ENCODE data around the gene VASN. TPM values are rescaled to one million over a fixed set of nuclear protein-coding genes. Genes with fewer than 3 reads are reported as not detected.

VASN gene
- total RNA-seq, 1 donor from 2014 or later = 4.0 TPM

DNA sequence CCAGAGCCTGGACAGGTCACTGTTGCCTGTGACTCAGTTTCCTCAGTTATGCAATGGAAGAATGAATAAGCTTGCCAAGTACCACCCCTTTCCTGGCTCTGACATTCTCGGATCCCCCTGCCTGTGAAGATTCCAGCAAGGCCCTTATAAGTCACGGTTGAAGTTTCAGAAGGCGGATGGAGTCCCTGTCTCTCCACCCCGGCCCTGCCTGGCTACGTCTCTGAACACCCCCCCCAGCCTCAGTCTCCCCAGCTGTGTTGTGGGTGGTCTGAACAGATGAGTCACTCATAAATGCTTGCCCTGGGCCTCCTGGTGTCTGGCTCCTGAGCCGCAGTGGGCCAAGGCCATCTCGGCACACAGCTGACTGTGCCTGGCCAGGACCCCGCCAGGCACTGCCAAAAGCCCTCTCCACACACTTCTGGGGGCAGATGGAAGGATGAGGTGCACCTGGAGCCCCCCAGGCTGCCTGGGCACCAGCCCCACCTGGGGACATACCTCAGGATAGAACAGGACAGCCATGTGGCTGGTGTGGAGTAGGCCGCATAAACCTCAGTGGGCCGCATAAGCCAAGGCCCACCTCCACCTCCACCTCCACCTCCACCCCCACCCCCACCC, 15.4 kb downstream of the VASN start:
- Mint-ChIP-seq H3K4me3 (ENCODE audit: low read depth) (no peak overlapping the region), H3K27ac (no peak overlapping the region), H3K36me3 (ENCODE audit: insufficient read depth) (no peaks in the 10 kb centered on the region), H3K4me1 (ENCODE audit: low read depth) (peaks cover 10% of the 10 kb centered on the region), H3K9me3 (ENCODE audit: low read depth) (no peaks in the 10 kb centered on the region), H3K27me3 (no peaks in the 10 kb centered on the region)
- TF ChIP-seq CTCF (IDR thresholded peaks at IDR 0.05; ENCODE audit: unreplicated experiment) = no peak
- DNase-seq (ENCODE audit: low spot score, unreplicated experiment) = no peak

DNA sequence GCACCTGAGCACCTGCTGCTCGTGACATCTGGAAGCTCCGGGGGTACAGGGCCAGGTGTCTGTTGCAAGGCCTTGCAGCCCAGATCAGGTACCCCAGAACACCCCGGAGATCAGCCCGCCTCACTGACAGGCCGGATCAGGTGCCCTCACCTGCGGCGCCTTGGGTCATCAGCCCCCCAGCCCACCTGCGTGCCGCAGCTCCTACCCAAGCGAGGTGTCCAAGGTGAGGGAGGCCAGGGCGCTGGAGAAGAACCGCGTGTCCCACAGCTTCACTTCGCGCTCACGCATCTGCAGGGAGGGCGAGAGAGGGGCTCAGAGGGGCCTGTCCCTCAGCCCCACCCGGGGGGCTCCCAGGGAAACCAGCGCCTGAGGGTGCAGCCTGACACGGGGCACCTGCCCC, 16.1 kb downstream of the VASN start:
- no peak overlapping the region for H3K27ac Mint-ChIP-seq
- no peaks in the 10 kb centered on the region for H3K36me3 Mint-ChIP-seq (ENCODE audit: insufficient read depth)
- no peak for DNase-seq (ENCODE audit: low spot score, unreplicated experiment)
- no peak overlapping the region for H3K4me3 Mint-ChIP-seq (ENCODE audit: low read depth)
- H3K4me1 Mint-ChIP-seq (ENCODE audit: low read depth) = peaks cover 10% of the 10 kb centered on the region
- no peaks in the 10 kb centered on the region for H3K9me3 Mint-ChIP-seq (ENCODE audit: low read depth)
- TF ChIP-seq CTCF (IDR thresholded peaks at IDR 0.05; ENCODE audit: unreplicated experiment) = no peak
- H3K27me3 Mint-ChIP-seq = no peaks in the 10 kb centered on the region

DNA sequence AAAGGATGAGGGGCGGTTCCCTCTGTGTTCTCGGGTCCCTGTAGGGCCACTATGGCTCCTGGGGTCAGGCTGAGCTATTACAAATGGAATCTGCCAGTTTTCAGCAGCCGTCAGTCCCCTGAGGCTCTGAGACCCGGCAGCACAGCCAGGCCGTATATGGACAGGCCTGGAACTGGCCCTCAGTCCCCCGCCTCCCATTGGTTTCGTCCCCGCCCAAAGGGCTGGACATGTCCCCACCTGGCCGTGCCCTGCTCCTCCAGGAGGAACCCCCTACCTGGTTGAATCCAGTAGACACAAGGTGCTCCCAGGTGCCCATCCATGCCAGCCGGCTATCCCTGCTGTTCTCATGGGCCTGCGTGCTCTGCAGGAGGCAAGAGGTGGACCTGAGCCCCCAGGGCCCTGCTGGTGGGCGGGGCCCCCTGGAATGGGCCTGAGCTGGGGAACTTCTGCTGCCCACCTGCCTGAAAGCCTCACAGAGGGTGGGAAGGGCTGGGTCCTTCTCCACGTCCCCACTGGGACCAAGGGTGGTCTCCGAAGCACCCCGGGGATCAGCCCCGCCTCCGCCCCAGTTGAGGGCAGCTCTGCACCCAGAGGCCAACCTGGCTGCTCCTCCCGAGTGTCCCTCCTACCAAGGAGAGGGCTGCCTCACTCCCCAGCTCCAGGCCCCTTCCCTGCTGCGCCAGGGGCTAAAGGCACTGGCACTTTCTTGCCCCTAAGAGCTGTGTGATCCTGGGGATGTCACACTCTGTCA, 16.8 kb downstream of the VASN start:
- no peak overlapping the region for H3K27ac Mint-ChIP-seq
- no peaks in the 10 kb centered on the region for H3K9me3 Mint-ChIP-seq (ENCODE audit: low read depth)

GRCh38 chr16:4389051-4389955, 17.7 kb downstream of the VASN start:
- H3K36me3 Mint-ChIP-seq (ENCODE audit: insufficient read depth) = no peaks in the 10 kb centered on the region

More for the DNA sequence above, 16.8 kb downstream of the VASN start:
- Mint-ChIP-seq H3K4me1 (ENCODE audit: low read depth) (peaks cover 10% of the 10 kb centered on the region), H3K36me3 (ENCODE audit: insufficient read depth) (no peaks in the 10 kb centered on the region), H3K27me3 (no peaks in the 10 kb centered on the region), H3K4me3 (ENCODE audit: low read depth) (no peak overlapping the region)
- no peak for TF ChIP-seq CTCF (IDR thresholded peaks at IDR 0.05; ENCODE audit: unreplicated experiment)
- DNase-seq (ENCODE audit: low spot score, unreplicated experiment) = no peak

More at GRCh38 chr16:4389051-4389955, 17.7 kb downstream of the VASN start:
- H3K4me3 Mint-ChIP-seq (ENCODE audit: low read depth) = no peak overlapping the region
- H3K27ac Mint-ChIP-seq = no peak overlapping the region
- no peaks in the 10 kb centered on the region for H3K9me3 Mint-ChIP-seq (ENCODE audit: low read depth)
- no peak for DNase-seq (ENCODE audit: low spot score, unreplicated experiment)
- H3K4me1 Mint-ChIP-seq (ENCODE audit: low read depth) = peaks cover 10% of the 10 kb centered on the region
- no peaks in the 10 kb centered on the region for H3K27me3 Mint-ChIP-seq
- no peak for TF ChIP-seq CTCF (IDR thresholded peaks at IDR 0.05; ENCODE audit: unreplicated experiment)

All from progenitor cell of endocrine pancreas (in vitro differentiated cells).